HL-60 (cell line): ENCODE results near the gene MAP4.

ENCODE experiments used
- DNase-seq, 2 experiments: peaks; one replicate each; pipeline ENCODE4 v3.0.0-alpha.2; 2010 to 2020; ENCODE audit warnings: low read depth in 1 of 2, low spot score in 1 of 2
- H3K27ac ChIP-seq: fragments of 250-450 bp; sonication (Bioruptor Pico); replicated peaks from 2 replicates; pipeline ENCODE4 v1.5.1; 2020; ENCODE audit warnings: mild to moderate bottlenecking, moderate library complexity
- H3K27me3 ChIP-seq: fragments of 250-450 bp; sonication (Bioruptor Pico); 2 replicates; pipeline ENCODE4 v1.5.1; 2021; ENCODE audit warnings: mild to moderate bottlenecking, moderate library complexity; ENCODE audit not compliant: insufficient read depth, poor library complexity, severe bottlenecking
- H3K4me3 ChIP-seq: replicated peaks from 2 replicates; pipeline ENCODE4 v1.5.1; 2011; ENCODE audit warnings: mild to moderate bottlenecking, control low read depth, low read length; ENCODE audit not compliant: insufficient read depth
- CTCF ChIP-seq: IDR thresholded peaks from one replicate; pipeline ENCODE4 v1.5.1; 2011; ENCODE audit warnings: low read length, control low read depth, inconsistent platforms; ENCODE audit not compliant: insufficient read depth
- GABPA ChIP-seq: IDR thresholded peaks from 2 replicates; pipeline ENCODE4 v1.6.1; 2012; ENCODE audit warnings: low read depth
- POLR2AphosphoS5 ChIP-seq: IDR thresholded peaks from 2 replicates; pipeline ENCODE4 v1.6.1; 2012; ENCODE audit warnings: low read depth
- REST ChIP-seq: IDR thresholded peaks from 2 replicates; pipeline ENCODE4 v1.6.1; 2012; ENCODE audit warnings: low read depth; ENCODE audit not compliant: insufficient replicate concordance
- SPI1 ChIP-seq: IDR thresholded peaks from 2 replicates; pipeline ENCODE4 v1.6.1; 2012; ENCODE audit warnings: low read depth, mild to moderate bottlenecking, borderline replicate concordance

MAP4 gene

DNA sequence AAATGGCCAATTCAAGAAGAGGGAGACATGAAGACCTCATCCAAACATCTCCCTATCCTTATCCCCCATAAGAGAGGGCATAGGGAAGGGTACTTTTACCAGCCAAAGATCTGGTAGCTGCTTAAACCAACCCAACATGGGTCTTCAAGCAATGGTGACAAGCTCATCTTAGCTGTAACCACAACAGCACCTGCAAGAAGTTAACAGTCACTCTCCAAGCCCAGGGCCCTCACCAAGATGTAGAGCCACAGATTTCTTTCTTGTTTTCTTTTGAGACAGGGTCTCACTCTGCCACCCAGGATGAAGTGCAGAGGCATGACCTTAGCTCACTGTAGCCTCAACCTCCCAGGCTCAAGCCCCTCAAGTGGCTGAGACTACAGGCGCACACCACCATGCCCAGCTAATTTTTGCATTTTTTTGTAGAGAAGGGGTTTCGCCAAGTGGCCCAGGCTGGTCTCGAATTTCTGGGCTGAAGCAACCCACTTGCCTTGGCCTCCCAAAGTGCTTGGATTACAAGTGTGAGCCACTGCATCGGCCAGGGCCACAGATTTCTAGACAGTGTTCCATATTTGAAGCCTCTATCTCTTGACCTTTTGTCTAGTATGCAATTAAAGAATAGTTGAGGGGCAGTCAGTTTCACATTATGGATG is 156.1 kb downstream of the MAP4 start:
- H3K27ac ChIP-seq: no peak overlapping the region
- no peaks in the 10 kb centered on the region for H3K27me3 ChIP-seq
- no peak for DNase-seq
- TF ChIP-seq REST (no peak), SPI1 (no peak), GABPA (no peak), POLR2AphosphoS5 (no peak), CTCF (no peak)
- H3K4me3 ChIP-seq: no peak overlapping the region

- H3K27ac ChIP-seq: no peak overlapping the region
- H3K4me3 ChIP-seq: no peak overlapping the region
- H3K27me3 ChIP-seq: no peaks in the 10 kb centered on the region
- TF ChIP-seq SPI1: no peak
- no peak for TF ChIP-seq GABPA
- DNase-seq: no peak
Observed at GRCh38 chr3:47857151-47857550, 159.1 kb downstream of the MAP4 start.

GRCh38 chr3:47856669-47857068 is 159.5 kb downstream of the MAP4 start:
- TF ChIP-seq REST (no peak), CTCF (no peak), SPI1 (no peak)
- no peak for DNase-seq
- Histone ChIP-seq H3K27ac (no peak overlapping the region), H3K27me3 (no peaks in the 10 kb centered on the region), H3K4me3 (no peak overlapping the region)

GRCh38 chr3:47855461-47856383 is 160.5 kb downstream of the MAP4 start:
- DNase-seq: no peak
- Histone ChIP-seq H3K27me3 (no peaks in the 10 kb centered on the region), H3K27ac (no peak overlapping the region), H3K4me3 (no peak overlapping the region)
- TF ChIP-seq GABPA: no peak
- no peak for TF ChIP-seq SPI1
- TF ChIP-seq POLR2AphosphoS5: no peak
- no peak for TF ChIP-seq REST
- no peak for TF ChIP-seq CTCF
